ENCODE measurements around the gene OR5B3.
"Not testable (repeated sequence)": the region's sequence is repeated elsewhere in the genome, so short reads cannot be mapped to it uniquely, and the experiment has no call there.

The OR5B3 gene

DNA sequence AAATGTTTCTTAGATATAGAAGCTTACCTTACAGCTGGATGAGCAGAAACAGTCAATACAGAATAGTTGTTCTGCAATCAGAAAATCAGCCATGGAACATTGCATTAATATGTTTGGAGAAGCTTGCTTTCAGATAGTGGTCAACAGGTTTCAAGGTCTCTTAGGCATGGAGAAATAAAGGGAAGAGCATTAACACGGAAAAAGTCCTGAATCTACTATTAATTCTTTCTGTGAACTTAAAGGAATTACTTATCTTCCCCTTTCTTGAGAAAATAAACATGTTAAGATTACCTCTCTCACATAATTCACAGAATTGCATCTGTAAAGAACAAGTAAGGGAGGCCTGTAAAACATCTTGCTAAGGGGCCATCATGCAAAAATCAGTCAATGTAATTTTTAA is at the start of gene OR5B3:
Gene OR5B3 (minus strand): TSS at position 101 of the 400 bp plus-strand sequence. CDS start 3,465 bp downstream, outside the sequence.
- Mint-ChIP-seq H3K27me3 (peaks cover 7% of the 10 kb centered on the region), H3K27ac (no peak within 1 kb of the TSS), H3K4me1 (no peaks in the 10 kb centered on the region), H3K9me3 (peaks cover 19 to 25% of the 10 kb centered on the region in 2 donors), H3K4me3 (no peak within 1 kb of the TSS)
- ATAC-seq (no peak), DNase-seq (no peak)

DNA sequence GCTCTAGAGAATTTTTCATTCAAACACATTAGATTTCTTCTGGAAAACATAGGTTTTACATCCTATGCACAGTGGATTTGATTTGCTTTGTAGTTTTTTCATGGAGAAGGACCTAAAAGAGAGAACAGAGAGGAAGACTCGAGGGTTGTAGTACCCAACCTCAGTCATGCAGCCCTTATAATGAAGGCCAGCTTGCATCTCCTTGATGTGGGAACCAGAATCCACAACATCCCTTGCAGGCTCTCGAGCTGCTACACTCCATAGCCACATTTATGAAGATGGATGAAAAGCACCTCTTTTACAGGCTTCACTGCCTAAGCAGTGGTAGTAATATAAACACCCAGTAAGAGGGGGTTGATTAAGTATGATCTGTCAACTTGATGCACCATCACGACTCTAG is 44.9 kb upstream of the OR5B3 start:
- H3K27ac Mint-ChIP-seq: no peak overlapping the region
- H3K4me1 Mint-ChIP-seq: peaks cover 7% of the 10 kb centered on the region
- H3K27me3 Mint-ChIP-seq: no peaks in the 10 kb centered on the region
- ATAC-seq (no peak), DNase-seq (no peak)
- H3K4me3 Mint-ChIP-seq: no peak overlapping the region
- peaks cover 5 to 12% of the 10 kb centered on the region in 2 donors for H3K9me3 Mint-ChIP-seq

DNA sequence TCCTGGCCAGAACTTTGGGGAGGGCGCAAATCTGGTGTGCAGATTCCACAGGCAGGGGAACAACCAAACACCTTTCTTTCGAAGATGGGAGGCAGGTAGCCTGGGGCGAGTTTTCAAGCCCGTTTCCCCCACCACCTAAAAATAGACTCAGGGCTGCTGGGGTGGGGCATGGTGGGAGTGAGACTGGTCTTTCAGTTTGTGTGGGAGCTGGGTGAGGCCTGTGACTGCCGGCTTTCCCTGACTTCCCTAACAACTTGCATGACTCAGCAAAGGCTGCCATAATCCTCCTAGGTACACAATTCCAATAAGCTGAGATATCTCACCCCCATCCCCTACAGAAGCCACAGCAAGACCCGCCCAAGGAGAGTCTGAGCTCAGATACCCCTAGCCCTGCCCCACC is 39.6 kb upstream of the OR5B3 start:
- ATAC-seq: no peak

DNA sequence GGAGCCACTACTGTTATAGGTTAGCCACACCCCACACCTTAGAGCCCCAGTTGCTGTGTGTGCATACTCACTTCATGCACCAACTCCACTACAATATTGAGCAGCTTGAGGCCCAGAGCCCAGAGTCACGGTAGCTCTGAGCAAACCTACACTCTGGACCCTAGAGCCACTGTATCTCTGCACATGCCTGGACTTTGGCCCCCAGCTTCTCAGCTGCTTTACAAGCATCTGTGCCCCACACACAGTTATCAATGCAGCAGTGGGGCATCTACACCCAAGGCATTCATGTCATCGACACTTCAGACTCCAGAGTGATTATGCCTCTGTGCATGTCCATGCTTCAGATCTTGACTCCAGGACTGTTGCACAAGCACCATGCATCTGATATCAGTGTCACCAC is 37.6 kb upstream of the OR5B3 start:
- Mint-ChIP-seq H3K27me3 (no peaks in the 10 kb centered on the region), H3K4me1 (no peaks in the 10 kb centered on the region), H3K9me3 (peaks cover 23 to 27% of the 10 kb centered on the region in 2 donors), H3K27ac (no peak overlapping the region), H3K4me3 (no peak overlapping the region)
- no peak for DNase-seq
- no peak for ATAC-seq

More for the DNA sequence above, 39.6 kb upstream of the OR5B3 start:
- peak overlapping the region in 1 of 2 donors; percentile 56 for H3K27ac Mint-ChIP-seq
- no peak for DNase-seq
- peaks cover 23 to 27% of the 10 kb centered on the region in 2 donors for H3K9me3 Mint-ChIP-seq
- H3K4me1 Mint-ChIP-seq: peaks cover 1% of the 10 kb centered on the region
- no peaks in the 10 kb centered on the region for H3K27me3 Mint-ChIP-seq
- no peak overlapping the region for H3K4me3 Mint-ChIP-seq

DNA sequence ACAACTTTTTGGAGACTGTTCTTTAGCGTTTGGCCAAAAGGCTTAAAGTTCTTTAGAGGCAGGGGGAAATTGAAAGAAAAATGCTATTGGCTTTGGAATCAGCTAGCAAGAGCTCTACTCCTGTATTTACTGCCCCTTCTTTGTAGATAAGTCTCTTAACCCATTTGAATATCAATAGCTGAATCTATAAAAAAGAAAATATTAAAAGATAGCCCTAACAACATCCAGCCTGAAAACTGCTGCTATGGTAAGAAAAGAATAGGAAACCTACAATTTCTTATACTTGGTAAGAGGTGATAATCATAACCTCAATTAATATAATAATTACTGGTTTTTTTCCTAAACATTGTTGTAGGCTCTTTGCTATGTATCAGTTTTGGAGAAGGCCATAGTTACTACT is 35.5 kb upstream of the OR5B3 start, which contains the start of gene OR5B12:
Gene OR5B12 (minus strand): TSS at position 101 of the 400 bp plus-strand sequence. CDS start 2,085 bp downstream, outside the sequence.
- DNase-seq (no peak), ATAC-seq (no peak)
- H3K4me3 Mint-ChIP-seq: no peak within 1 kb of the TSS
- H3K27me3 Mint-ChIP-seq: no peaks in the 10 kb centered on the region
- H3K27ac Mint-ChIP-seq: no peak within 1 kb of the TSS
- H3K4me1 Mint-ChIP-seq: no peaks in the 10 kb centered on the region
- H3K9me3 Mint-ChIP-seq: peaks cover 13 to 27% of the 10 kb centered on the region in 2 donors

DNA sequence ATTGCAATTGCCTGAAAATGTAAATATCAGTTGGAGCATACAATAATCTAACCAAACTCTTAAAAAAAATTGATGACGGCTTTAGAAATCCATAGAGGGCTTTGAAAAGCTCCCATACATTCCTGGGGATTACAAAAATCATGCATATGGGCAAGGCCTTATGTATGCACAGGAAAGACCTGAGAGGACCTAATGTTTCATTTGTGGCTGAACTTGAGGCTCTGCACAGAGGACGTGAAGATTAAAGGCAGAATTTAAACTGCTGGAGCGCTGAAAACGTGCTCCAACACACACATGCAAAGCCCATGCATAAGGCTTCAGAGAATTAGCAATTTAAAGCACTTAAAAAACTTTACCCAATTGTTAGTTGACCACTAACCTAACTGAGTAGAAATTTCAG is 31.8 kb upstream of the OR5B3 start:
- Mint-ChIP-seq H3K9me3 (peaks cover 0 to 5% of the 10 kb centered on the region in 2 donors), H3K27ac (no peak overlapping the region), H3K4me3 (no peak overlapping the region), H3K27me3 (no peaks in the 10 kb centered on the region), H3K4me1 (no peaks in the 10 kb centered on the region)
- DNase-seq (no peak), ATAC-seq (no peak)

DNA sequence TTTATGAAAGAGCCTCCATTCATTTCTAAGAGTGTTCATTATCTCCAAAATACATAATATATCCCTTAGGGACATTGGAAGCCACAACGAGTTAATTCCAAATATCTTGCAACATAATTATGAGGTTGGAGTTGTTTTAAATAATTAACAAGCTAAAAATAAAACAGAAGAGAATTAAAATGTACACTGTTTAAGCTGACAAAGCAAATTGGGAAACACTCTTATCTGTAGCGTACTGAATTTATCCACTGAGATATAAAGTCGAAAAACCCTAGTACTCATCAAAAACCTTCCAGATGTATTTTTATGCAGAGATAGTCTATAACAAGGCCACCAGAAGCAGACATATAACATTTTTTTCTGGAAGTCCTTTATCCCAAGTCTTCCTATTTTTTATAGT is 27.5 kb upstream of the OR5B3 start:
- H3K4me1 Mint-ChIP-seq: no peaks in the 10 kb centered on the region
- no peaks in the 10 kb centered on the region for H3K27me3 Mint-ChIP-seq
- H3K9me3 Mint-ChIP-seq: peaks cover 6 to 24% of the 10 kb centered on the region in 2 donors
- no peak overlapping the region for H3K4me3 Mint-ChIP-seq
- no peak for DNase-seq
- no peak overlapping the region for H3K27ac Mint-ChIP-seq
- no peak for ATAC-seq

DNA sequence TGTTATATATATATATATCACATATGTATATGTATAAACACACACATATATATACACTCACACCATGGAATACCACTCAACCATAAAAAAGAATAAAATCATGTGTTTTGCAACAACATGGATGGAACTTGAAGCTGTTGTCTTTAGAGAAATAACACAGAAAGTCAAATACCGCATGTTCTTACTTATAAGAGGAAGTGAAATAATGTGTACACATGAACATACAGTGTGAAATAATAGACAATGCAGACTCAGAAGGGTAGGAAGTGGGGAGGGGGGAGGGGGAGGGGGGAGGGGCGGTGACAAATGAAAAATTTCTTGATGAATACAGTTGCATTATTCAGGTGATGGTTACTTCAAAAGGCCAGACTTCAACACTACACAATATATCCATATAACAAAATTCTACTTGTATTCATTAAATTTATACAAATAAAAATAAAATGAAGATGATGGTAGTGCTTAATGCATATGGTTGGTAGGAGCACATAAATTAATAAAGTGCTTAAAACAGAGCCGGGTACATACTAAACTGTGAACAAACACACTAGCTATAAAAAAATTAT is 27.0 kb upstream of the OR5B3 start:
- Mint-ChIP-seq H3K4me1 (no peaks in the 10 kb centered on the region), H3K27ac (no peak overlapping the region)

DNA sequence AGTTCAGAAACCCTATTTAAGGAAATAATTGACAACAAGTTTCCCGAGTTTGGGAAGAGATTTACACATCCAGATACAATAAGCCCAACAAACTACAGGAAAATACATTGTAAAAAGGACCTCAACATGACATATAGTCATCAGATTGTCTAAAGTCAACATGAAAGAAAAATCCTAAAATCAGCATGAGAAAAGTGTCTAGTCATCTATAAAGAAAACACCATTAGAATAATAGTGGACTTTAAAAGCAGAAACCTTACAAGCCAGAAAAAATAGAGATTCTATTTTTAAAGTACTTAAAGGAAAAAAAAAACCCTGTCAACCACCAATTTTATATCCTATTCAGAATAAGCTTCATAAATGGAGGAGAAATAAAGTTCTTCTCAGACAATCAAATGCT is 22.6 kb upstream of the OR5B3 start:
- Mint-ChIP-seq H3K4me1 (no peaks in the 10 kb centered on the region), H3K27ac (no peak overlapping the region), H3K27me3 (no peaks in the 10 kb centered on the region), H3K9me3 (peaks cover 6 to 34% of the 10 kb centered on the region in 2 donors), H3K4me3 (no peak overlapping the region)
- DNase-seq: no peak
- ATAC-seq: no peak

More for the DNA sequence above, 27.0 kb upstream of the OR5B3 start:
- H3K27me3 Mint-ChIP-seq: no peaks in the 10 kb centered on the region
- H3K9me3 Mint-ChIP-seq: peaks cover 6 to 29% of the 10 kb centered on the region in 2 donors
- DNase-seq (no peak), ATAC-seq (no peak)
- H3K4me3 Mint-ChIP-seq: no peak overlapping the region

DNA sequence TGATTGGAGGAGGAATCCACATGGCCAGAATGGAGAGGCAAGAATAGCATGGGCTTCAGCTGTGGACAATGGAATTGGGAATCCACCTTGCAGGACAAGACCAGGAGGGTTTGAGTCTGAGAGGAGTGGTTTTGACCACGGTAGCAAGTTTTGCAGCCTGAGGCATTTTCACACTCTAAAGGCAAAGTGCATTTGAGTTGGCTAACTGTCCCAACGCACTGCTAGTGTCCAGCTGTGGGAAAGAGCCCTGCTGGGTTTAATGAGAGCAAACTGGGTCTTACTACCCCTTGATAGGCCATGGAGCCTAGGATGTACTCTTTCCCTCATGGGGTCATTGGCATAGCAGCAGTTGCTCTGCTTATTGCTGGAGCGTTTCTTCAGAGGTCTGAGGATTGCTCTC is 21.3 kb upstream of the OR5B3 start, which contains the start of gene OR5B2:
Gene OR5B2 (minus strand): TSS at position 101 of the 400 bp plus-strand sequence. CDS start 4,860 bp downstream, outside the sequence.
- DNase-seq: no peak
- no peak for ATAC-seq
- Mint-ChIP-seq H3K27ac (no peak within 1 kb of the TSS), H3K9me3 (peaks cover 6 to 34% of the 10 kb centered on the region in 2 donors), H3K4me3 (no peak within 1 kb of the TSS), H3K4me1 (no peaks in the 10 kb centered on the region), H3K27me3 (no peaks in the 10 kb centered on the region)

DNA sequence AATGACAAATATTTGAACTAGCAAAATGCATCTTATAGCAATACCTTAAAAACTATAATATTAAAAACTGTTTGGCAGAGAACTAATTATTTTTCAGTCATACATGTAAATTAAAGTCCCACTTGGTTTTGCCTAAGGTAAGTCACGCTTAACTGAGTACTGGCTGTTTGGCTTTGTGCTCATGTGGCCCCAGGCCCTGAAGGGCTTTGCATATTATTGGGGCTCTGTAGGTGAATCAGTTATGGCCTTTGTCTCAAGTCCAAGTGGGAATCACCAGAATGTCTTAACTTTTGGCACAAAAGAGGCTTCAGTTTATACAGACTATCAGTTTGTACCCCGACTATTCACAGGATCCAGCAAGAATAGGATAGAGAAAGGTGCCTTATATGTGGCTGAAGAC is 7.1 kb downstream of the OR5B3 start:
- H3K4me1 Mint-ChIP-seq, H3K27me3 Mint-ChIP-seq, H3K4me3 Mint-ChIP-seq, H3K27ac Mint-ChIP-seq, DNase-seq, ATAC-seq: not testable (repeated sequence)
- peaks cover 3 to 11% of the 10 kb centered on the region in 2 donors for H3K9me3 Mint-ChIP-seq

DNA sequence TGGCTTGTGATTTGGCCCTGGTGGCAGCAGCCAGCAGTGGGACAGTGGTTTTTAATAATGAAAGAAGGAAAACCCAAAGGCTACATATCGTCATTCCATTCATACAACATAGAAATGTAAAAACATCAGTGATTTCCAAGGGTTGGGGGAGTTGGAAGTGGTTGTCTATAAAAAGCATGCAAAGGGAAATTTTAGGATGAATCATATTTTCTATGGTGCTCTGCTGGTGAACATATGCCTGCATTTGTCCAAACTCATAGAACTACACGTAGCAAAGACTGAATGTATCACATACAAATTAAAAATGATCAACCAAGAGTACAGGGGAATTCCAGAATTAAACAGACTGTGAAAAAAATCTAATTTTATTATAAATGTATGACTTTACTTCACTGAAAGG is 11.1 kb downstream of the OR5B3 start:
- H3K27me3 Mint-ChIP-seq: no peaks in the 10 kb centered on the region
- H3K27ac Mint-ChIP-seq: no peak overlapping the region
- ATAC-seq: no peak
- H3K9me3 Mint-ChIP-seq: peaks cover 7 to 15% of the 10 kb centered on the region in 2 donors
- no peaks in the 10 kb centered on the region for H3K4me1 Mint-ChIP-seq
- no peak for DNase-seq
- no peak overlapping the region for H3K4me3 Mint-ChIP-seq

DNA sequence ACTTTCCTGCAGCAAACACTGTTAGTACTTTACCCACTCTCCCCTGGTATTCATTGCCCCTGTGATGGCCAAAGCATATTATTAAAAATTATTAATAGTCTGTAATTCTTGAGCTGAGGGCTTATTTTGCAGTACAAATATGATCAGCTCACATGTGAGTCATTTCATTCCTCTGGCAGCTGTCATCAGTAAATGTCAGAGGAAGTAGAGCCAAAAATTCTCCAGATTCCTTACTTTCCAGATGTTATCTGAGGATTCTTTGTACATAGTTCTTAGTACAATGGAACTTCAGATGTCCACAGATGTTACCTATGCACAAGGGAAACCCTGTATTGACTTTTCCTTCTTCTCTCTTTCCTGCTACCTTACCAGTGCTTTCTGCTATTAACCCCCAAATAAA is 12.5 kb downstream of the OR5B3 start:
- H3K4me3 Mint-ChIP-seq: no peak overlapping the region
- no peak for DNase-seq
- ATAC-seq: no peak
- no peaks in the 10 kb centered on the region for H3K27me3 Mint-ChIP-seq
- no peaks in the 10 kb centered on the region for H3K4me1 Mint-ChIP-seq
- peaks cover 7 to 15% of the 10 kb centered on the region in 2 donors for H3K9me3 Mint-ChIP-seq
- no peak overlapping the region for H3K27ac Mint-ChIP-seq

DNA sequence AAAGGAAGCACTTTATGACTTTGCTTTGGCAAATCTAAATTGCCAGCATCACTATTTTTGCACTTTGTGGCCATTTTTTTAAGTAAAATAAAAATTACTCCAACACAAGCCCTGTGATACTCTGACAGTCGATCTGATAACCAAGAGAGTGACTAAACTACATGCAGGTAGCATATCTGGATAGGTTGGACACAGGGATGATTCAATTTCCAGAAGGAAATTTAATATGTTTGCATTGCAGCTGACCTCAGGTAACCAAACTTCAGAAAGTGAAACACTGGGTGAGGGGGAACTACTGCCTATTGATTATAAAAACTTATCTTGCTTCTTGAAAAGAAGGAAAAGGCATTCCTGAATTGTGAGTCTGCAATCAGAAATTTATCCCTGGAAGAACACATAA is 13.9 kb downstream of the OR5B3 start:
- no peak for DNase-seq
- no peak overlapping the region for H3K4me3 Mint-ChIP-seq
- peaks cover 7 to 15% of the 10 kb centered on the region in 2 donors for H3K9me3 Mint-ChIP-seq
- no peaks in the 10 kb centered on the region for H3K4me1 Mint-ChIP-seq
- no peak for ATAC-seq
- H3K27me3 Mint-ChIP-seq: no peaks in the 10 kb centered on the region
- H3K27ac Mint-ChIP-seq: no peak overlapping the region

DNA sequence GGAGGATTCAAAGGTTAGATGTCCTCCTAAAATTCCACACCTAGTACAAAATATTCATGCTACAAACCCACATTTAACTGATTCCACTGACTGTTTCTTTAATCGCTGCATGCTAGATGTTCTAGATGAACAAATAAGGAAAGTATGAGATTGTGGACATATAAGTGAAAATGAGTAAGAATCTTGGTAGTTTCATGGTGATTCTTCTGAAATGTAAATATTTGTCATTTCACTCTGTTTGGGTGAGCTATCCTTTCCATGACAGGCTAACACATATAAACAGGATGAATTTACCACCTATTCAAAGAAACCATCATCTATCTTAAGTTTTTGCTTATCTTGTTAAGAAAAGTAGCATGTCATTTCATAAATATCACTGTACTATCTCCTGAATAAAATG is 14.8 kb downstream of the OR5B3 start:
- no peaks in the 10 kb centered on the region for H3K4me1 Mint-ChIP-seq
- H3K27ac Mint-ChIP-seq: no peak overlapping the region
- no peak overlapping the region for H3K4me3 Mint-ChIP-seq
- no peaks in the 10 kb centered on the region for H3K27me3 Mint-ChIP-seq
- H3K9me3 Mint-ChIP-seq: peaks cover 7 to 15% of the 10 kb centered on the region in 2 donors
- DNase-seq: no peak
- ATAC-seq: no peak

DNA sequence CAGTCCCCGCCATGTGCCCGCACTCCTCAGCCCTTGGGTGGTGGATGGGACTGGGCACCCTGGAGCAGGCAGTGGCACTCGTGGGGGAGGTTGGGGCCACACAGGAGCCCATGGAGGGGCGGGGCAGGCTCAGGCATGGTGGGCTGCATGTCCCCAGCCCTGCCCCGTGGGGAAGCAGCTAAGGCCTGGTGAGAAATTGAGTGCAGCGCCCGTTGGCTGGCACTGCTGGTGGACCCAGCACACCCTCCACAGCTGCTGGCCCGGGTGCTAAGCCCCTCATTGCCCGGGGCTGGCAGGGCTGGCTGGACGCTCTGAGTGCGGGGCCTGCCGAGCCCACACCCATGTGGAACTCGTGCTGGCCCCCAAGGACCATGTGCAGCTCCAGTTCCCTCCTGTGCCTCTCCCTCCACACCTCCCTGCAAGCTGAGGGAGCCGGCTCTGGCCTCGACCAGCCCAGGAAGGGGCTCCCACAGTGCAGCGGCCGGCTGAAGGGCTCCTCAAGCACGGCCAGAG is 16.1 kb downstream of the OR5B3 start:
- H3K4me3 Mint-ChIP-seq: no peak overlapping the region
- H3K27ac Mint-ChIP-seq: no peak overlapping the region
- no peaks in the 10 kb centered on the region for H3K27me3 Mint-ChIP-seq
- DNase-seq (no peak), ATAC-seq (no peak)
- H3K9me3 Mint-ChIP-seq: peaks cover 7 to 14% of the 10 kb centered on the region in 2 donors
- no peaks in the 10 kb centered on the region for H3K4me1 Mint-ChIP-seq

DNA sequence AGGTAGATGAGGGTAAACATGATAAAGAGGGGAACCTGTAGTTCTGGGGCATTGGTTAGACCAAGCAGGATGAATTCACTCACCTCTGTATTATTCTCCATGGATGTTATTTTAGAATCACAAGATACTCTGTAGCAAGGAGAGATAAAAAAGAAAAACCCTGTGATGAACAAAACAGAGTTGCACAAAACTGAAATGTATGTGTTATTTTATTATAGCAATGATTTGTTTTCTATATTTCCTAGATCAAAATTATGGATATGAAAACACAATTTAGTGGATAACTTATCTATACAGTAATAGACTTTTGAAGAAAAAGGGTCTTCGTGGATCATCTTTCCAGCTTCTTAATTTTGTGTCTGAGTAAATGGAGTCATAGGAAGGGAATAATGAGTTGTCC is 47.7 kb downstream of the OR5B3 start, which contains the start of gene OR5B17:
Gene OR5B17 (minus strand): TSS at position 101 of the 400 bp plus-strand sequence. CDS start 0 bp downstream, at position 101.
- H3K4me1 Mint-ChIP-seq: no peaks in the 10 kb centered on the region
- no peak for ATAC-seq
- no peaks in the 10 kb centered on the region for H3K9me3 Mint-ChIP-seq
- H3K27me3 Mint-ChIP-seq: no peaks in the 10 kb centered on the region
- no peak for DNase-seq
- no peak within 1 kb of the TSS for H3K27ac Mint-ChIP-seq
- no peak within 1 kb of the TSS for H3K4me3 Mint-ChIP-seq

Data from stimulated activated naive CD8-positive, alpha-beta T cell treated with anti-CD3 and anti-CD28 coated beads, Interleukin-15, amount 100 ng/mL, for 72 hours (primary cell).